ENCODE data around the gene ALX4. TPM values are rescaled to one million over a fixed set of nuclear protein-coding genes. Genes with fewer than 3 reads are reported as not detected.
A peak's percentile ranks its signal among the peaks of the same experiment; 100 is the strongest.

ALX4 gene
- total and polyA plus RNA-seq, 9 of the 15 experiments (the other 6 are each of a cell fraction or from before 2014, with no cell fraction given): 0.07 to 1.2 (median 0.33) TPM

DNA sequence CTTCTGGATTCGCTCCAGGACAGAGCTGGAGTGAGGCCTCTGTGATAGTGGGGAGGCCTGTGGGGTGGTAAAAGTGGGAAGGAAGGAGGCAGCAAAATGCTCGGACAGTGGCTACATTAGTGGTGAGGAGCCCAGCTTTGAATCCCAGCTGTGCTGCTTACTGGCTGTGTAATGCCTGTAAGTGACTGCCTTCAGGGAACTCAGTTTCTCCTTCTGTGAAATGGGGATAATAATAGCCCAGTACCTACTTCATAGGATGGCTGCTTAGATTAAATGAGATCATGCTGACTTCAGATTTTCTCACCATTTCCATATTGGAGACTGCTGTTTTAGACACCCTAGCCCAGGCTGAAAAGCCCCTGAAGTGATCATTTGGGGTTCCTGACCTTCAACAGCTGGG is 8.4 kb upstream of the ALX4 start (continued):
- TF ChIP-seq, protein P1, sequence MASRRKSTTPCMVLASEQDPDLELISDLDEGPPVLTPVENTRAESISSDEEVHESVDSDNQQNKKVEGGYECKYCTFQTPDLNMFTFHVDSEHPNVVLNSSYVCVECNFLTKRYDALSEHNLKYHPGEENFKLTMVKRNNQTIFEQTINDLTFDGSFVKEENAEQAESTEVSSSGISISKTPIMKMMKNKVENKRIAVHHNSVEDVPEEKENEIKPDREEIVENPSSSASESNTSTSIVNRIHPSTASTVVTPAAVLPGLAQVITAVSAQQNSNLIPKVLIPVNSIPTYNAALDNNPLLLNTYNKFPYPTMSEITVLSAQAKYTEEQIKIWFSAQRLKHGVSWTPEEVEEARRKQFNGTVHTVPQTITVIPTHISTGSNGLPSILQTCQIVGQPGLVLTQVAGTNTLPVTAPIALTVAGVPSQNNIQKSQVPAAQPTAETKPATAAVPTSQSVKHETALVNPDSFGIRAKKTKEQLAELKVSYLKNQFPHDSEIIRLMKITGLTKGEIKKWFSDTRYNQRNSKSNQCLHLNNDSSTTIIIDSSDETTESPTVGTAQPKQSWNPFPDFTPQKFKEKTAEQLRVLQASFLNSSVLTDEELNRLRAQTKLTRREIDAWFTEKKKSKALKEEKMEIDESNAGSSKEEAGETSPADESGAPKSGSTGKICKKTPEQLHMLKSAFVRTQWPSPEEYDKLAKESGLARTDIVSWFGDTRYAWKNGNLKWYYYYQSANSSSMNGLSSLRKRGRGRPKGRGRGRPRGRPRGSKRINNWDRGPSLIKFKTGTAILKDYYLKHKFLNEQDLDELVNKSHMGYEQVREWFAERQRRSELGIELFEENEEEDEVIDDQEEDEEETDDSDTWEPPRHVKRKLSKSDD (conservative IDR thresholded peaks at IDR 0.05; ENCODE audit: low read length): no peak
- TF ChIP-seq ADNP (tag; IDR thresholded peaks at IDR 0.05): peak; percentile 71; the same call in 1 of the 2 replicates
- TF ChIP-seq ZNF174 (CRISPR knock-in tag; IDR thresholded peaks at IDR 0.05): no peak
- no peak for TF ChIP-seq CC2D1A (IDR thresholded peaks at IDR 0.05)
- TF ChIP-seq, protein P2, sequence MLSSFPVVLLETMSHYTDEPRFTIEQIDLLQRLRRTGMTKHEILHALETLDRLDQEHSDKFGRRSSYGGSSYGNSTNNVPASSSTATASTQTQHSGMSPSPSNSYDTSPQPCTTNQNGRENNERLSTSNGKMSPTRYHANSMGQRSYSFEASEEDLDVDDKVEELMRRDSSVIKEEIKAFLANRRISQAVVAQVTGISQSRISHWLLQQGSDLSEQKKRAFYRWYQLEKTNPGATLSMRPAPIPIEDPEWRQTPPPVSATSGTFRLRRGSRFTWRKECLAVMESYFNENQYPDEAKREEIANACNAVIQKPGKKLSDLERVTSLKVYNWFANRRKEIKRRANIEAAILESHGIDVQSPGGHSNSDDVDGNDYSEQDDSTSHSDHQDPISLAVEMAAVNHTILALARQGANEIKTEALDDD (IDR thresholded peaks at IDR 0.05): no peak
- TF ChIP-seq HNRNPK (IDR thresholded peaks at IDR 0.05; ENCODE audit: low read depth, low read length, poor library complexity, severe bottlenecking): no peak
- no peak for TF ChIP-seq FOXA1 (IDR thresholded peaks at IDR 0.05; ENCODE audit: borderline replicate concordance)
- no peak for TF ChIP-seq NFYB (IDR thresholded peaks at IDR 0.05; ENCODE audit: extremely low read depth, insufficient read length)
- TF ChIP-seq MXI1 (IDR thresholded peaks at IDR 0.05; ENCODE audit: low read depth, low read length): no peak
- no peak for TF ChIP-seq L3MBTL2 (IDR thresholded peaks at IDR 0.05)
- no peak for TF ChIP-seq ZNF197 (CRISPR knock-in tag; IDR thresholded peaks at IDR 0.05; ENCODE audit: low read depth)
- TF ChIP-seq, protein P3, sequence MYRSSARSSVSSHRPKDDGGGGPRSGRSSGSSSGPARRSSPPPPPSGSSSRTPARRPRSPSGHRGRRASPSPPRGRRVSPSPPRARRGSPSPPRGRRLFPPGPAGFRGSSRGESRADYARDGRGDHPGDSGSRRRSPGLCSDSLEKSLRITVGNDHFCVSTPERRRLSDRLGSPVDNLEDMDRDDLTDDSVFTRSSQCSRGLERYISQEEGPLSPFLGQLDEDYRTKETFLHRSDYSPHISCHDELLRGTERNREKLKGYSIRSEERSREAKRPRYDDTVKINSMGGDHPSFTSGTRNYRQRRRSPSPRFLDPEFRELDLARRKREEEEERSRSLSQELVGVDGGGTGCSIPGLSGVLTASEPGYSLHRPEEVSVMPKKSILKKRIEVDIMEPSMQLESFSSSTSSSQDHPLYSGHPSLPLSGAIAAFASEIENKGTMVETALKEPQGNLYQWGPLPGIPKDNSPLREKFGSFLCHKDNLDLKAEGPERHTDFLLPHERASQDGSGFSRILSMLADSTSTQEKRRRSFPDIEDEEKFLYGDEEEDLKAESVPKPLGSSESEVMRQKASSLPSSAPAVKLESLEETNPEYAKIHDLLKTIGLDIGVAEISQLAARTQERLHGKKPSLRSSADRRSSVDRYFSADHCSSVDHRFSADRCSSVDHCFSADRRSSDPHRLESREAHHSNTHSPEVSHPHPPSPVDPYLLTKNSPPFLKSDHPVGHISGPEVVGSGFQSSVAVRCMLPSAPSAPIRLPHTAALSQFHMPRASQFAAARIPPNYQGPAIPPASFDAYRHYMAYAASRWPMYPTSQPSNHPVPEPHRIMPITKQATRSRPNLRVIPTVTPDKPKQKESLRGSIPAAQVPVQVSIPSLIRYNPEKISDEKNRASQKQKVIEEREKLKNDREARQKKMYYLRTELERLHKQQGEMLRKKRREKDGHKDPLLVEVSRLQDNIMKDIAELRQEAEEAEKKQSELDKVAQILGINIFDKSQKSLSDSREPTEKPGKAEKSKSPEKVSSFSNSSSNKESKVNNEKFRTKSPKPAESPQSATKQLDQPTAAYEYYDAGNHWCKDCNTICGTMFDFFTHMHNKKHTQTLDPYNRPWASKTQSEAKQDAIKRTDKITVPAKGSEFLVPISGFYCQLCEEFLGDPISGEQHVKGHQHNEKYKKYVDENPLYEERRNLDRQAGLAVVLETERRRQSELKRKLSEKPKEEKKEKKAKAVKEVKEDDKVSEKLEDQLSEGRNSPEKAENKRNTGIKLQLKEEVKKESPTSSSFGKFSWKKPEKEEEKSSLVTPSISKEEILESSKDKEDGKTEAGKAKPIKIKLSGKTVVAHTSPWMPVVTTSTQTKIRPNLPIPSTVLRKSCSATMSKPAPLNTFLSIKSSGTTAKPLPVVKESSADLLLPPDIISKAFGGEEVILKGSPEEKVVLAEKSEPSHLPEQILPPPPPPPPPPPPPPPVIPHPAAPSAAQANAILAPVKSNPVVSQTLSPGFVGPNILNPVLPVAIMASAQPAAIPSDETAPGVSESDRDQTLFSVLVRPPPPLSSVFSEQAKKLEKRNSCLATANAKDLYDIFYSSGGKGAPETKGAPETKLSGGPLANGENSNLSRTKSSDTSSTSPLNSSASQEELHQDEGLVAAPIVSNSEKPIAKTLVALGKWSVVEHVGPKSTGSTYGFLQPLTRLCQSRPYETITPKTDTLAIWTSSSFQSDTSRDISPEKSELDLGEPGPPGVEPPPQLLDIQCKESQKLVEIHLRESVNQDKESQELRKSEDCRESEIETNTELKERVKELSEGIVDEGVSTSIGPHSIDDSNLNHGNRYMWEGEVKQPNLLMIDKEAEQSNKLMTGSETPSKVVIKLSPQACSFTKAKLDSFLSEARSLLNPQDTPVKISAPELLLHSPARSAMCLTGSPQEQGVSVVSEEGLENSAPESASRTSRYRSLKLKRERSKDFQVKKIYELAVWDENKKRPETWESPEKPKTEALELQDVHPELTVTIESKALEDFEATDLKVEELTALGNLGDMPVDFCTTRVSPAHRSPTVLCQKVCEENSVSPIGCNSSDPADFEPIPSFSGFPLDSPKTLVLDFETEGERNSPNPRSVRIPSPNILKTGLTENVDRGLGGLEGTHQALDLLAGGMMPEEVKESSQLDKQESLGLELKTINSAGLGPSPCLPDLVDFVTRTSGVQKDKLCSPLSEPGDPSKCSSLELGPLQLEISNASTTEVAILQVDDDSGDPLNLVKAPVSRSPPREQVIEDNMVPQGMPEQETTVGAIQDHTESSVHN (IDR thresholded peaks at IDR 0.05; ENCODE audit: borderline replicate concordance in 1 of 2, low read depth in 1 of 2): no peak
